Sigmoid colon (tissue), 3 donors: ENCODE measurements around the gene NDUFV2.

ENCODE experiments used
- POLR2A ChIP-seq, 2 donors: fragments of 450-650 bp; IDR thresholded peaks; one replicate each; pipeline ENCODE4 v1.6.1; 2016; ENCODE audit warnings: antibody characterized with exemption in 2 of 2, mild to moderate bottlenecking in 2 of 2, moderate library complexity in 2 of 2
- TF ChIP-seq, protein P1 (sequence below), 4 experiments: fragments of 450-650 bp in 3 of 4; fragments of 200-600 bp in 1 of 4; IDR thresholded peaks; one replicate each; pipeline ENCODE4 v1.5.1; 2016 to 2019; ENCODE audit warnings: antibody characterized with exemption in 4 of 4, mild to moderate bottlenecking in 3 of 4, moderate library complexity in 2 of 4

- TF ChIP-seq, protein P1, sequence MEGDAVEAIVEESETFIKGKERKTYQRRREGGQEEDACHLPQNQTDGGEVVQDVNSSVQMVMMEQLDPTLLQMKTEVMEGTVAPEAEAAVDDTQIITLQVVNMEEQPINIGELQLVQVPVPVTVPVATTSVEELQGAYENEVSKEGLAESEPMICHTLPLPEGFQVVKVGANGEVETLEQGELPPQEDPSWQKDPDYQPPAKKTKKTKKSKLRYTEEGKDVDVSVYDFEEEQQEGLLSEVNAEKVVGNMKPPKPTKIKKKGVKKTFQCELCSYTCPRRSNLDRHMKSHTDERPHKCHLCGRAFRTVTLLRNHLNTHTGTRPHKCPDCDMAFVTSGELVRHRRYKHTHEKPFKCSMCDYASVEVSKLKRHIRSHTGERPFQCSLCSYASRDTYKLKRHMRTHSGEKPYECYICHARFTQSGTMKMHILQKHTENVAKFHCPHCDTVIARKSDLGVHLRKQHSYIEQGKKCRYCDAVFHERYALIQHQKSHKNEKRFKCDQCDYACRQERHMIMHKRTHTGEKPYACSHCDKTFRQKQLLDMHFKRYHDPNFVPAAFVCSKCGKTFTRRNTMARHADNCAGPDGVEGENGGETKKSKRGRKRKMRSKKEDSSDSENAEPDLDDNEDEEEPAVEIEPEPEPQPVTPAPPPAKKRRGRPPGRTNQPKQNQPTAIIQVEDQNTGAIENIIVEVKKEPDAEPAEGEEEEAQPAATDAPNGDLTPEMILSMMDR (IDR thresholded peaks at IDR 0.05) = no peak
- TF ChIP-seq POLR2A (IDR thresholded peaks at IDR 0.05) = no peak
These were observed 45.7 kb downstream of the NDUFV2 start for GRCh38 chr18:9148203-9148552.
